Adrenal gland (tissue), 5 donors: ENCODE data around the gene SYNDIG1.

Experiments used
- POLR2A ChIP-seq, 2 donors: fragments of 450-650 bp; IDR thresholded peaks; one replicate each; pipeline ENCODE4 v1.6.1; 2017; ENCODE audit warnings: antibody characterized with exemption in 2 of 2, mild to moderate bottlenecking in 2 of 2, moderate library complexity in 1 of 2
- TF ChIP-seq, protein P1 (sequence below), 6 experiments: fragments of 450-650 bp in 4 of 6; fragments of 200-600 bp in 2 of 6; sonication (generic) in 1 of 6; IDR thresholded peaks; 1 replicate in 5 of 6; 2 replicates in 1 of 6; pipeline versions ENCODE4 v1.5.1 to v1.8.0; 2016 to 2021; ENCODE audit warnings: antibody characterized with exemption in 6 of 6, mild to moderate bottlenecking in 2 of 6, moderate library complexity in 1 of 6
- donor health status: DM: no; HTN: no; CAD: no.

GRCh38 chr20:24638591-24639548, 169.4 kb downstream of the SYNDIG1 start:
- TF ChIP-seq, protein P1, sequence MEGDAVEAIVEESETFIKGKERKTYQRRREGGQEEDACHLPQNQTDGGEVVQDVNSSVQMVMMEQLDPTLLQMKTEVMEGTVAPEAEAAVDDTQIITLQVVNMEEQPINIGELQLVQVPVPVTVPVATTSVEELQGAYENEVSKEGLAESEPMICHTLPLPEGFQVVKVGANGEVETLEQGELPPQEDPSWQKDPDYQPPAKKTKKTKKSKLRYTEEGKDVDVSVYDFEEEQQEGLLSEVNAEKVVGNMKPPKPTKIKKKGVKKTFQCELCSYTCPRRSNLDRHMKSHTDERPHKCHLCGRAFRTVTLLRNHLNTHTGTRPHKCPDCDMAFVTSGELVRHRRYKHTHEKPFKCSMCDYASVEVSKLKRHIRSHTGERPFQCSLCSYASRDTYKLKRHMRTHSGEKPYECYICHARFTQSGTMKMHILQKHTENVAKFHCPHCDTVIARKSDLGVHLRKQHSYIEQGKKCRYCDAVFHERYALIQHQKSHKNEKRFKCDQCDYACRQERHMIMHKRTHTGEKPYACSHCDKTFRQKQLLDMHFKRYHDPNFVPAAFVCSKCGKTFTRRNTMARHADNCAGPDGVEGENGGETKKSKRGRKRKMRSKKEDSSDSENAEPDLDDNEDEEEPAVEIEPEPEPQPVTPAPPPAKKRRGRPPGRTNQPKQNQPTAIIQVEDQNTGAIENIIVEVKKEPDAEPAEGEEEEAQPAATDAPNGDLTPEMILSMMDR (IDR thresholded peaks at IDR 0.05): no peak
- no peak for TF ChIP-seq POLR2A (IDR thresholded peaks at IDR 0.05)
